IMR-90 (cell line): ENCODE data around the gene ENAM. TPM values are rescaled to one million over a fixed set of nuclear protein-coding genes. Genes with fewer than 3 reads are reported as not detected.

Experiments
- ATAC-seq: fragments of 200-7000 bp; cut with Tn5 transposase; 2 replicates; pipeline ENCODE4 v1.9.1; 2020; ENCODE audit warnings: low read depth, mild to moderate bottlenecking, moderate library complexity
- BruUV-seq: library from RNA; stranded (reverse); fragments of 400-500 nt; replicated peaks from 2 replicates; lab custom pipeline; 2021; lab: Mats Ljungman, UMichigan
- CTCF ChIA-PET: fragments of 300-600 bp; formaldehyde crosslinking; extraction: SDS; loops from one replicate; lab custom pipeline; 2021; ENCODE audit warnings: antibody characterized with exemption; lab: Yijun Ruan, JAX
- POLR2A ChIA-PET: fragments of 300-600 bp; sonication (Branson Sonifier 250); formaldehyde crosslinking; loops from one replicate; lab custom pipeline; 2022; ENCODE audit warnings: antibody characterized with exemption; ENCODE audit not compliant: unreplicated experiment; lab: Charles Lee
- DNase-seq: peaks from one replicate; pipeline ENCODE4 v3.0.0; 2013
- H2AFZ ChIP-seq: replicated peaks from 2 replicates; pipeline ENCODE3; 2013; ENCODE audit warnings: low read length, mild to moderate bottlenecking; ENCODE audit not compliant: poor library complexity
- H2AK5ac ChIP-seq: 2 replicates; pipeline ENCODE4 v1.6.1; 2013; ENCODE audit warnings: low read depth, low read length, inconsistent platforms
- H2AK9ac ChIP-seq: replicated peaks from 2 replicates; pipeline ENCODE3; 2013; ENCODE audit warnings: mild to moderate bottlenecking, low read depth, low read length, moderate library complexity; ENCODE audit not compliant: poor library complexity
- H2BK120ac ChIP-seq: 2 replicates; pipeline ENCODE4 v1.6.1; 2013; ENCODE audit warnings: low read depth, low read length, inconsistent platforms
- H2BK15ac ChIP-seq: 3 replicates; pipeline ENCODE4 v1.6.1; 2013; ENCODE audit warnings: low read depth, low read length, inconsistent platforms
- H2BK20ac ChIP-seq: 2 replicates; pipeline ENCODE4 v1.6.1; 2013; ENCODE audit warnings: low read depth, mild to moderate bottlenecking, inconsistent platforms, low read length, moderate library complexity
- H2BK5ac ChIP-seq: 2 replicates; pipeline ENCODE4 v1.6.1; 2013; ENCODE audit warnings: mild to moderate bottlenecking, low read depth, low read length, inconsistent platforms; ENCODE audit not compliant: poor library complexity, severe bottlenecking
- H3K14ac ChIP-seq: replicated peaks from 2 replicates; pipeline ENCODE4 v1.6.1; 2013; ENCODE audit warnings: low read depth, low read length, inconsistent platforms
- H3K18ac ChIP-seq: 2 replicates; pipeline ENCODE4 v1.6.1; 2013; ENCODE audit warnings: low read depth, low read length, control low read depth
- H3K23ac ChIP-seq: 2 replicates; pipeline ENCODE4 v1.6.1; 2013; ENCODE audit warnings: low read depth, low read length, inconsistent platforms
- H3K27ac ChIP-seq: 2 replicates; pipeline ENCODE4 v1.5.1; 2013; ENCODE audit warnings: mild to moderate bottlenecking, control low read depth, low read length; ENCODE audit not compliant: insufficient read depth
- H3K27me3 ChIP-seq: 2 replicates; pipeline ENCODE4 v1.6.1; 2013; ENCODE audit warnings: low read length; ENCODE audit not compliant: control insufficient read depth, insufficient read depth
- H3K36me3 ChIP-seq: 2 replicates; pipeline ENCODE4 v1.6.1; 2013; ENCODE audit warnings: low read length, mixed read lengths; ENCODE audit not compliant: control insufficient read depth, insufficient read depth
- H3K4ac ChIP-seq: 2 replicates; pipeline ENCODE4 v1.6.1; 2013; ENCODE audit warnings: low read depth, low read length, inconsistent platforms
- H3K4me1 ChIP-seq: 2 replicates; pipeline ENCODE4 v1.6.1; 2013; ENCODE audit warnings: low read length, mixed read lengths; ENCODE audit not compliant: control insufficient read depth, insufficient read depth
- H3K4me2 ChIP-seq: 2 replicates; pipeline ENCODE4 v1.6.1; 2013; ENCODE audit warnings: low read depth, mild to moderate bottlenecking, control low read depth, low read length, moderate library complexity
- H3K4me3 ChIP-seq: 2 replicates; pipeline ENCODE4 v1.5.1; 2013; ENCODE audit warnings: low read depth, mild to moderate bottlenecking, control low read depth, low read length, moderate library complexity; ENCODE audit not compliant: insufficient read depth
- H3K56ac ChIP-seq: 2 replicates; pipeline ENCODE4 v1.6.1; 2013; ENCODE audit warnings: low read length, inconsistent platforms; ENCODE audit not compliant: insufficient read depth; ENCODE audit errors: extremely low read depth
- H3K79me1 ChIP-seq, 2 experiments: 2 replicates each; pipeline ENCODE4 v1.6.1; 2013; ENCODE audit warnings: low read length in 2 of 2, inconsistent platforms in 1 of 2, low read depth in 1 of 2
- H3K9ac ChIP-seq: 2 replicates; pipeline ENCODE4 v1.6.1; 2013; ENCODE audit warnings: low read depth, low read length, control low read depth
- H3K9me1 ChIP-seq: 2 replicates; pipeline ENCODE4 v1.6.1; 2013; ENCODE audit warnings: low read length, inconsistent platforms; ENCODE audit not compliant: insufficient read depth
- H3K9me3 ChIP-seq: 2 replicates; pipeline ENCODE4 v1.6.1; 2013; ENCODE audit warnings: low read length; ENCODE audit not compliant: control insufficient read depth, insufficient read depth
- H4K20me1 ChIP-seq: 2 replicates; pipeline ENCODE4 v1.6.1; 2013; ENCODE audit warnings: low read length, inconsistent platforms; ENCODE audit not compliant: insufficient read depth
- H4K5ac ChIP-seq: 2 replicates; pipeline ENCODE4 v1.6.1; 2013; ENCODE audit warnings: mild to moderate bottlenecking, low read depth, low read length, control low read depth
- H4K8ac ChIP-seq, 2 experiments: 2 replicates each; pipeline ENCODE4 v1.6.1; 2013; ENCODE audit warnings: low read depth in 2 of 2, low read length in 2 of 2, control low read depth in 1 of 2, inconsistent platforms in 1 of 2
- H4K91ac ChIP-seq: 2 replicates; pipeline ENCODE4 v1.6.1; 2013; ENCODE audit warnings: low read depth, low read length, inconsistent platforms; ENCODE audit not compliant: insufficient read depth
- BHLHE40 ChIP-seq: fragments of 150-350 bp; IDR thresholded peaks from 2 replicates; pipeline ENCODE4 v1.6.1; 2016; ENCODE audit warnings: mild to moderate bottlenecking, low read depth, low read length
- CEBPB ChIP-seq: IDR thresholded peaks from 2 replicates; pipeline ENCODE4 v1.6.1; 2012; ENCODE audit warnings: low read depth, low read length, improper control_type of control experiment
- CHD1 ChIP-seq: IDR thresholded peaks from 2 replicates; pipeline ENCODE4 v1.6.1; 2012; ENCODE audit warnings: low read depth, low read length, improper control_type of control experiment
- ELK1 ChIP-seq: fragments of 150-350 bp; IDR thresholded peaks from 2 replicates; pipeline ENCODE4 v1.6.1; 2016; ENCODE audit warnings: low read depth, mild to moderate bottlenecking, low read length, moderate library complexity, borderline replicate concordance
- FOS ChIP-seq: fragments of 150-350 bp; IDR thresholded peaks from 2 replicates; pipeline ENCODE4 v1.6.1; 2016; ENCODE audit warnings: low read depth, low read length
- MAFK ChIP-seq: IDR thresholded peaks from 2 replicates; pipeline ENCODE4 v1.6.1; 2012; ENCODE audit warnings: low read depth, low read length, improper control_type of control experiment
- MAZ ChIP-seq: IDR thresholded peaks from 2 replicates; pipeline ENCODE4 v1.6.1; 2012; ENCODE audit warnings: low read depth, mild to moderate bottlenecking, low read length, improper control_type of control experiment, moderate library complexity, borderline replicate concordance
- NFE2L2 ChIP-seq: fragments of 150-350 bp; IDR thresholded peaks from 2 replicates; pipeline ENCODE4 v1.6.1; 2016; ENCODE audit warnings: low read depth, mild to moderate bottlenecking, low read length
- POLR2A ChIP-seq: IDR thresholded peaks from 2 replicates; pipeline ENCODE4 v1.6.1; 2012; ENCODE audit warnings: mild to moderate bottlenecking, low read depth, low read length
- RAD21 ChIP-seq: IDR thresholded peaks from 2 replicates; pipeline ENCODE4 v1.6.1; 2012; ENCODE audit warnings: low read length, improper control_type of control experiment
- RCOR1 ChIP-seq: IDR thresholded peaks from 2 replicates; pipeline ENCODE4 v1.6.1; 2012; ENCODE audit warnings: mild to moderate bottlenecking, low read length, improper control_type of control experiment; ENCODE audit not compliant: insufficient replicate concordance
- RFX5 ChIP-seq: IDR thresholded peaks from 2 replicates; pipeline ENCODE4 v1.8.0; 2012; ENCODE audit warnings: low read depth, mild to moderate bottlenecking, low read length, moderate library complexity
- SMC3 ChIP-seq: fragments of 150-350 bp; IDR thresholded peaks from 2 replicates; pipeline ENCODE4 v1.6.1; 2016; ENCODE audit warnings: low read depth, mild to moderate bottlenecking, antibody characterized with exemption, low read length, moderate library complexity
- USF2 ChIP-seq: fragments of 150-350 bp; IDR thresholded peaks from 2 replicates; pipeline ENCODE4 v1.6.1; 2017; ENCODE audit warnings: mild to moderate bottlenecking, antibody characterized with exemption, low read length, low read depth
- WGBS, 2 experiments: methylation state at CpG; one replicate each; pipeline versions ENCODE4 v1.1.5 to v1.1.7; 2013; ENCODE audit warnings: missing lambda C conversion rate in 2 of 2; ENCODE audit not compliant: insufficient read length in 1 of 2; ENCODE audit errors: extremely low coverage in 2 of 2; 5-methylcytosine and 5-hydroxymethylcytosine counted together
- dilution Hi-C: fragments of 300-500 bp; cut with HindIII; formaldehyde crosslinking; loops from one replicate; pipeline ENCODE4 v1.14.3; 2018; ENCODE audit warnings: low sequenced_read_pairs; ENCODE audit not compliant: unreplicated experiment
- in situ Hi-C: fragments of 300-500 bp; cut with MboI; formaldehyde crosslinking; loops from 3 replicates; pipeline ENCODE4 v1.14.3; 2019; ENCODE audit warnings: low sequenced_read_pairs, inconsistent platforms, mixed read lengths
- intact Hi-C: fragments of 100-400 bp; cut with micrococcal nuclease; formaldehyde crosslinking; loops from 2 replicates; pipeline ENCODE4 v1.10.0; 2022
- polyA plus RNA-seq, 3 experiments: library from polyadenylated mRNA; depleted of rRNA; stranded (reverse); fragments of >200 nt; gene quantifications; 2 replicates each; pipeline ENCODE4 v1.2.3, GENCODE V29; 2012; ENCODE audit warnings: low replicate concordance in 1 of 3
- total RNA-seq: library from RNA; depleted of rRNA; stranded (reverse); fragments of >200 nt; gene quantifications from 2 replicates; pipeline ENCODE4 v1.2.3, GENCODE V29; 2012

The ENAM gene
- total and polyA plus RNA-seq, 2 of the 4 experiments (the other 2 are of a cell fraction) = under 0.01 to 0.10 TPM

- Histone ChIP-seq H3K23ac (no peak overlapping the region), H3K4me1 (no peaks in the 10 kb centered on the region), H3K9me3 (no peaks in the 10 kb centered on the region), H3K9me1 (0 out of 2 replicates have a peak, but pooled peaks cover 2% of the 10 kb centered on the region), H4K91ac (no peak overlapping the region), H4K20me1 (no peaks in the 10 kb centered on the region), H2AK5ac (no peak overlapping the region), H2BK5ac (no peak overlapping the region), H4K8ac (no peak overlapping the region), H3K9ac (no peak overlapping the region), H2BK120ac (no peak overlapping the region), H3K56ac (no peak overlapping the region), H2BK20ac (no peak overlapping the region), H4K5ac (no peak overlapping the region), H3K14ac (no peak overlapping the region), H3K18ac (no peak overlapping the region), H3K27me3 (no peaks in the 10 kb centered on the region; the same call in 1 of the 2 replicates), H2AK9ac (no peak overlapping the region), H3K4me2 (no peak overlapping the region), H3K79me1 (no peaks in the 10 kb centered on the region), H3K4ac (no peak overlapping the region), H2AFZ (no peak overlapping the region), H3K27ac (no peak overlapping the region), H3K36me3 (no peaks in the 10 kb centered on the region), H3K4me3 (no peak overlapping the region), H2BK15ac (no peak overlapping the region)
- in situ Hi-C loops = no loop called here
- 100% methylated on average over 1 of the region's 1 CpG; no CpG with 5 or more reads in 1 of the 2 experiments for WGBS, 2 experiments
- intact Hi-C loops = no loop called here
- ChIA-PET CTCF (interaction anchor here (0.7 to 0.8 kb wide), 3 partner anchors 9 to 471 kb away, joined by 3 to 4 read pairs (median 3); no protein-coding TSS in a partner anchor), POLR2A (interaction anchor here (0.6 kb wide), 1 partner anchor 9 kb away, joined by 4 read pairs; no protein-coding TSS in a partner anchor)
- dilution Hi-C loops = no loop called here
- ATAC-seq (no peak), DNase-seq (no peak)
- TF ChIP-seq MAFK = no peak
- TF ChIP-seq MAZ = no peak
- TF ChIP-seq SMC3 = no peak
- no peak for TF ChIP-seq USF2
- TF ChIP-seq RAD21 = no peak
- no peak for TF ChIP-seq ELK1
- TF ChIP-seq CHD1 = no peak
- no peak for TF ChIP-seq NFE2L2
- no peak for TF ChIP-seq RFX5
- no peak for TF ChIP-seq CEBPB
- no peak for TF ChIP-seq BHLHE40
- no peak for TF ChIP-seq RCOR1
- no peak for TF ChIP-seq POLR2A
- no peak for TF ChIP-seq FOS
- BruUV-seq = no TSS peak
These were observed 49.9 kb downstream of the ENAM start for GRCh38 chr4:70678383-70678999.
